Left ventricle myocardium inferior (tissue), 1 donor: ENCODE data around the gene GPR62. TPM values are rescaled to one million over a fixed set of nuclear protein-coding genes. Genes with fewer than 3 reads are reported as not detected.

Experiments
- DNase-seq: peaks from one replicate; pipeline ENCODE4 v3.0.0-alpha.2; 2020
- H3K27ac ChIP-seq: fragments of 200-600 bp; replicated peaks from 2 replicates; pipeline ENCODE4 v1.8.0; 2021
- H3K27me3 ChIP-seq: fragments of 200-600 bp; 2 replicates; pipeline ENCODE4 v1.8.0; 2021; ENCODE audit warnings: low read depth
- H3K36me3 ChIP-seq: fragments of 200-600 bp; 2 replicates; pipeline ENCODE4 v1.8.0; 2021
- H3K4me1 ChIP-seq: fragments of 200-600 bp; 2 replicates; pipeline ENCODE4 v1.8.0; 2021
- H3K4me3 ChIP-seq: fragments of 200-600 bp; 2 replicates; pipeline ENCODE4 v1.8.0; 2021; ENCODE audit warnings: mild to moderate bottlenecking, moderate library complexity
- H3K9me3 ChIP-seq: fragments of 200-600 bp; replicated peaks from 2 replicates; pipeline ENCODE4 v1.8.0; 2021
- CTCF ChIP-seq: fragments of 200-600 bp; IDR thresholded peaks from 2 replicates; pipeline ENCODE4 v1.8.0; 2021; ENCODE audit warnings: antibody characterized with exemption, mild to moderate bottlenecking, borderline replicate concordance
- intact Hi-C: fragments of 100-400 bp; cut with micrococcal nuclease; formaldehyde crosslinking; loops from one replicate; pipeline ENCODE4 v1.11.0; 2022
- total RNA-seq: library from RNA; stranded (reverse); fragmentation: NEBNext Ultra II Directional; extraction: Animal tissue kit (Norgen Biotek cat#: 25700); gene quantifications from one replicate; pipeline ENCODE4 v1.2.1, GENCODE V29; 2021
- donor health status: DM: no; HTN: yes; CAD: no; lungs with severe emphysema.

Gene GPR62
- total RNA-seq, 1 donor from 2014 or later, result 0.16 TPM

DNA sequence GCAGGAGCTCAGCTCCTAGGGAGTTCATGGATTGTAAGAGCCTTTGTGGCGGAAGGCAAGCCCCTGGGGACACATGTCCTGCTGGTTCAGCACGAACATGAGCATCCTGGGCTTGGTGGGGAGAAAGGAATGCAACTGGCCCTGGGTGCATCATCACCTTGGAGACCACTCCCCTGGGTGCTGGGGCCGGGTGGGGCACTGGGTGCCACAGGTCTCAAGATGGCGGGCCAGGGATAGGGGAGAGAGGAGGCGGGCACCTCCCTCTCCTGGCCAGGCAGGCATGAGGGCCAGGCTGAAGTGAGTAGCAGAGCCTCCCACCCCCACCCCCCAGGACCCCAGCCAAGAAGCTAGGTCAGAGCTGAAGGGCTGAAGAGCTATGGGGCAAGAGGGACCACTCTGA, 11.3 kb downstream of the GPR62 start:
- Histone ChIP-seq H3K27me3 (no peaks in the 10 kb centered on the region), H3K4me3 (peak overlapping the region; percentile 85), H3K4me1 (peaks cover 94% of the 10 kb centered on the region), H3K36me3 (no peaks in the 10 kb centered on the region), H3K9me3 (no peaks in the 10 kb centered on the region), H3K27ac (peak overlapping the region; percentile 98)
- intact Hi-C loops, result no loop called here
- no peak for TF ChIP-seq CTCF
- no peak for DNase-seq

- intact Hi-C loops, result no loop called here
- TF ChIP-seq CTCF, result no peak
- Histone ChIP-seq H3K4me1 (peaks cover 89% of the 10 kb centered on the region), H3K36me3 (no peaks in the 10 kb centered on the region), H3K9me3 (no peaks in the 10 kb centered on the region), H3K27me3 (no peaks in the 10 kb centered on the region), H3K4me3 (peak overlapping the region; percentile 85), H3K27ac (peak overlapping the region; percentile 98)
- no peak for DNase-seq
These were observed 11.8 kb downstream of the GPR62 start for GRCh38 chr3:51966922-51967383.

DNA sequence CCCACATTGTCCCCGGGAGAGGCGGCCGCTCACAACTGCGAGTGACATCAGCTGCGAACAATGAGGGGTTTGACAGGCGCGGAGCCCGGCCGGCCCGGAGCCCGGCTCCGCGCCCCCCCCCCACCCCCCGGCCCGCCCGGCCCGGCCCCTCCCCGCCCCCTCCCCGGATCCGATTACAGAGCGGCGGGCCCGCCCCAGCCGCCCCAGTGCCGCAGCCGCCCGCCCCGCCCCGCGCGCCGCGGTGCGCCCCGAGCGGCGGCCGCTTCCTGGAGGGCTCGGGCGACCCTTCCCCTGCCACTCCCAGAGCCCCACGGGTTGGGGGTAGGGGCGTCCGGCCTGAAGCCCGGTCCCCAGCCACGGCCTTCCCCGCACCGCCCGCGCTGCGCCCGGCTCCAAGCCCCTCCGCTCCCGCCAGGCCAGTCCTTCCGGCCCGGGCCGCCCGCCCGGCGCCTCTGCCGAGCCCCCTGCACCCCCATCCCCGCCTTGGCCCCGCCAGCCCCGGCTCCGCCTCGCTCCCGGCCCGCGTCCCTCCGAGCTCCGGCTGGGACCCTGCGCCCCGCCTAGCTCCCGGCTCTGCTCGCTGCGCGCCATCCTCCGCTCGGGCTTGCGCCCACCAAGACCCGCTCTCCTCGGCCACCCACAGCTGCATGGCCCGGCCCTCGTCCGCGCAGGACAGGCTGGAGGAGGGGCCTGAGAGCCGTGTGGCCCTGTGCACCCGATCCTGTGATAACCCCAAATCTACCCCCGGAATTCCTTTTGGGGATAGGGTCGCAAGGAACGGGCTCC, 12.4 kb downstream of the GPR62 start, which contains the start of gene PCBP4:
Gene PCBP4, minus strand, starts transcription at position 71 of the 786 bp plus-strand sequence. CDS start 6,214 bp downstream, outside the sequence.
- no peak for TF ChIP-seq CTCF
- intact Hi-C loops, result no loop called here
- peaks cover 88% of the 10 kb centered on the region for H3K4me1 ChIP-seq

GRCh38 chr3:51968170-51968775, 13.1 kb downstream of the GPR62 start:
- TF ChIP-seq CTCF, result no peak
- Histone ChIP-seq H3K36me3 (no peaks in the 10 kb centered on the region), H3K4me1 (peaks cover 86% of the 10 kb centered on the region), H3K27me3 (no peaks in the 10 kb centered on the region), H3K4me3 (peak overlapping the region; percentile 85), H3K9me3 (no peaks in the 10 kb centered on the region), H3K27ac (peak overlapping the region; percentile 98)
- DNase-seq, result no peak
- intact Hi-C loops, result no loop called here

More for the DNA sequence above, 12.4 kb downstream of the GPR62 start, which contains the start of gene PCBP4:
- H3K4me3 ChIP-seq, result peak within 1 kb of the TSS; percentile 85
- no peaks in the 10 kb centered on the region for H3K27me3 ChIP-seq
- peak within 1 kb of the TSS; percentile 98 for H3K27ac ChIP-seq
- peak; percentile 78 for DNase-seq
- no peaks in the 10 kb centered on the region for H3K9me3 ChIP-seq
- H3K36me3 ChIP-seq, result no peaks in the 10 kb centered on the region

DNA sequence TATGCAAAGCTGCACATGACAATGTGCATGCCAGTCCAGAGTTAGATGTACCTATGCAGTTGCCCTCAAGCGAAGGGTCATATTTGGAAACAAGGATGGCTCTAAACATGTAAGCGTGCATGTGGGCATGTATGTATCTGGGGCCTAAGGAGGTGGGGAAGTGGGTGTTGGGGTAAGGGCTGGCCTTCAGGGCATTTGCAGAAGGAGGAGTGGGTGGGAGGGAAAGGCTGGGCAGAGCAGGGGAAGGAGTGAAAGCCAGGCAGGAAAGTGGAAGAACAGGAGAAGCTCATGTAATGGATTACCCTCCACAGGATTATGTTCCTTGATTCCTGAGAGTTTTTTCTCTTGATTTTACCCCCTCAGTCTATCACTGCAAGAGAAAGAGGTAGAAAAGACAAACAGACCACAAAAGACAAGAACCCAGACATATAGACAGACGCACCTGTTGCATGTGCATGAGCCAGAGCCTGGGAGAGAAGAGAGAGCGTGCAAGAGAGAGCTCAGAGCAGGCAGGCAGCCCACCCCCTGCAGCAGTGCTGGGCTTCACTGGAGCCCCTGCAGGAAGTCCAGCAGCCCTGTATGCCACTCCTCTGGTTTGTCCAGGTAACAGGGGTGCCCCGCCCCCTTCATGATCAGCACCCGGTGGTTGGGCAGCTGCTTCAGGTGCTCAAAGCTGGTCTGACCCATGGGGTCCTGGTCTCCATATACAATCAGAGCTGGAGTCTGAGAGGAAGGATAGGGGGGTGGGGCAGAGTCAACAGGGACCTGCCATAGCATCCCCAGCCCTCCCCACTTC, 13.9 kb downstream of the GPR62 start:
- Histone ChIP-seq H3K27me3 (no peaks in the 10 kb centered on the region), H3K27ac (peak overlapping the region; percentile 98), H3K4me1 (peaks cover 85% of the 10 kb centered on the region), H3K36me3 (no peaks in the 10 kb centered on the region), H3K9me3 (no peaks in the 10 kb centered on the region), H3K4me3 (no peak overlapping the region)
- DNase-seq, result no peak
- no peak for TF ChIP-seq CTCF
- intact Hi-C loops, result no loop called here
